Measurements from ENCODE around the gene MORF4L1. TPM values are rescaled to one million over a fixed set of nuclear protein-coding genes. Genes with fewer than 3 reads are reported as not detected.
A peak's percentile ranks its signal among the peaks of the same experiment; 100 is the strongest.
"Not testable (repeated sequence)": the region's sequence is repeated elsewhere in the genome, so short reads cannot be mapped to it uniquely, and the experiment has no call there.

MORF4L1 gene
- total RNA-seq, 1 donor from 2014 or later, result 398 TPM

DNA sequence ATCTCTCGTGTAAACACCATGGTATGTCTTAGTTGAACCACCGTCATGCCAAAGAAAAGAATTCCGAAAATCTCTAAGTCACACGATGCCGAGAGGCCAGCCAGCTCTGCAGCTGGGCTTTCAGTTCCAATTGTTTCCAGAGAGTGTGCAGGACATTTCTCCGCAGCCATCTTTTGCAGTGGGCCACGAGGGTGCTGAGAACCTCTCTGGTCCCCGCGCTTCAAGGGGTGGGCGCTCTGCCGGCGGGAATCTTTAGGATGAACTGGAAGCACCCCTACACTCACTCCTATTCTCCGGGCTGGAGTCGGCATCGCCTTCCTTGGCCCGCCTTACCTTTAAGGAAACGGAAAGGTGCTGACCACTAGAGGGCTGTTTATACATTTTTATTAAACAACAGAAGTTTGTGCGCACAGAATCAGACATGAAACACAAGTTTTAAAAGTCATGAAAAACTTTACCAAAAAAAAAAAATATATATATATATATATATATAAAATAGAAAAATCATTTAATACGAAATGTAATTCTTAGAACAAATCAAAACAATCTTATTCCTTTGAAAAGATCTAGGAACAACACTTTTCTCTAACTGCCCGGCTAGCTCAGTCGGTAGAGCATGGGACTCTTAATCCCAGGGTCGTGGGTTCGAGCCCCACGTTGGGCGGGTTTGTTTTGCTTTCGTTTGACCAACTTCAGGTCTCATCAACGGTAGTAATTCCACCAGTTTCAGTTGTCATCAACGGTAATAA lies 12.5 kb upstream of the MORF4L1 start:
- Mint-ChIP-seq H3K27ac (ENCODE audit: unreplicated experiment) (peak overlapping the region; percentile 78), H3K4me3 (ENCODE audit: unreplicated experiment) (peak overlapping the region; percentile 84), H3K4me1 (ENCODE audit: low read depth, unreplicated experiment) (no peaks in the 10 kb centered on the region), H3K36me3 (ENCODE audit: low read depth, unreplicated experiment) (no peaks in the 10 kb centered on the region), H3K9me3 (ENCODE audit: unreplicated experiment) (no peaks in the 10 kb centered on the region), H3K27me3 (ENCODE audit: low read depth, unreplicated experiment) (no peaks in the 10 kb centered on the region)
- no peaks in the 10 kb centered on the region for H4K20me1 ChIP-seq (ENCODE audit: insufficient read depth, low read length)
- peak overlapping the region; percentile 85 for H2AFZ ChIP-seq (ENCODE audit: low read depth, low read length)
- H3K27ac ChIP-seq (ENCODE audit: low read depth, low read length), result peak overlapping the region; percentile 79
- H3K79me2 ChIP-seq (ENCODE audit: insufficient read depth, low read length), result no peaks in the 10 kb centered on the region
- DNase-seq (ENCODE audit: low read depth) (peak; percentile 73), FAIRE-seq (no peak)
- H3K4me3 ChIP-seq (ENCODE audit: insufficient read depth, low read depth, low read length), result peak overlapping the region; percentile 65
- H3K4me1 ChIP-seq (ENCODE audit: insufficient read depth, low read length), result no peaks in the 10 kb centered on the region
- H3K36me3 ChIP-seq (ENCODE audit: insufficient read depth, low read length), result no peaks in the 10 kb centered on the region
- H3K27me3 ChIP-seq (ENCODE audit: insufficient read depth, low read length), result peaks cover 2% of the 10 kb centered on the region
- no peaks in the 10 kb centered on the region for H3K9me3 ChIP-seq (ENCODE audit: insufficient read depth, low read depth, low read length)
- peak overlapping the region; percentile 85 for H3K4me2 ChIP-seq (ENCODE audit: low read length)
- TF ChIP-seq EZH2 (IDR thresholded peaks at IDR 0.05; ENCODE audit: insufficient read depth, low read length) (no peak), CTCF (IDR thresholded peaks at IDR 0.05; ENCODE audit: insufficient read depth, low read depth, low read length) (peak; percentile 48)
- peak overlapping the region; percentile 82 for H3K9ac ChIP-seq (ENCODE audit: low read length)

DNA sequence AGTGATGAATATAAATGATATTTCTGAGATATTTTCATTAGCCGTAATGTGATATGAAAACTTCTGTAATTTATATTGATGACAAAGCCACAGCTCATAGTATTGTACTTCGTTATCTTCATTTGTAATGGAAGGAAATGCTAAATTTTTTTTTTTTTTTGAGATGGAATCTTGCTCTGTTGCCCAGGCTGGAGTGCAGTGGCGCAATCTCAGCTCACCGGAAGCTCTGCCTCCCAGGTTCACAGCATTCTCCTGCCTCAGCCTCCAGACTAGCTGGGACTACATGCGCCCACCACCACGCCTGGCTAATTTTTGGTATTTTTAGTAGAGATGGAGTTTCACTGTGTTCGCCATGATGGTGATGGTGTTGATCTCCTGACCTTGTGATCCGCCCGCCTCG lies 7.1 kb upstream of the MORF4L1 start:
- not testable (repeated sequence) for H3K4me3 ChIP-seq (ENCODE audit: insufficient read depth, low read depth, low read length); H3K27ac ChIP-seq (ENCODE audit: low read depth, low read length); H3K36me3 Mint-ChIP-seq (ENCODE audit: low read depth, unreplicated experiment); H3K27me3 Mint-ChIP-seq (ENCODE audit: low read depth, unreplicated experiment); H2AFZ ChIP-seq (ENCODE audit: low read depth, low read length); FAIRE-seq; H3K27me3 ChIP-seq (ENCODE audit: insufficient read depth, low read length); H3K9ac ChIP-seq (ENCODE audit: low read length); H3K4me1 Mint-ChIP-seq (ENCODE audit: low read depth, unreplicated experiment); H3K27ac Mint-ChIP-seq (ENCODE audit: unreplicated experiment); H3K79me2 ChIP-seq (ENCODE audit: insufficient read depth, low read length); DNase-seq (ENCODE audit: low read depth); H3K9me3 ChIP-seq (ENCODE audit: insufficient read depth, low read depth, low read length); H3K4me1 ChIP-seq (ENCODE audit: insufficient read depth, low read length); H3K9me3 Mint-ChIP-seq (ENCODE audit: unreplicated experiment); H3K4me3 Mint-ChIP-seq (ENCODE audit: unreplicated experiment); H3K36me3 ChIP-seq (ENCODE audit: insufficient read depth, low read length); H4K20me1 ChIP-seq (ENCODE audit: insufficient read depth, low read length); H3K4me2 ChIP-seq (ENCODE audit: low read length)

DNA sequence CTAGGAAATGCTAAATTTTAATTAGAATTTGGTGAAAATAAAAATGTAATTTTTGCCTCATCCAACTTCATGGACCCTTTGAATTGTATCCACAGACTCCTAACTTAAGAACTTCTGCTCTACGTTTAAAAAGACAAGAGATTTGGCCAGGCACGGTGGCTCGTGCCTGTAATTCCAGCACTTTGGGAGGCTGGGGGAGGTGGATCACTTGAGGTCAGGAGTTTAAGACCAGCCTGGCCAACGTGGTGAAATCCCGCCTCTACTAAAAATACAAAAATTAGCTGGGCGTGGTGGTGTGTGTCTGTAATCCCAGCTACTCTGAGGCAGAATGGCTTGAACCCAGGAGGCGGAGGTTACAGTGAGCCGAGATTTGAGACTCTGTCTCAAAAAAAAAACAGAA lies 6.7 kb upstream of the MORF4L1 start:
- H3K36me3 Mint-ChIP-seq (ENCODE audit: low read depth, unreplicated experiment); H3K4me2 ChIP-seq (ENCODE audit: low read length); H3K9ac ChIP-seq (ENCODE audit: low read length); DNase-seq (ENCODE audit: low read depth); H3K27me3 ChIP-seq (ENCODE audit: insufficient read depth, low read length); H3K27me3 Mint-ChIP-seq (ENCODE audit: low read depth, unreplicated experiment); H3K9me3 Mint-ChIP-seq (ENCODE audit: unreplicated experiment); H3K27ac ChIP-seq (ENCODE audit: low read depth, low read length); H3K4me1 ChIP-seq (ENCODE audit: insufficient read depth, low read length); H3K4me3 ChIP-seq (ENCODE audit: insufficient read depth, low read depth, low read length); H2AFZ ChIP-seq (ENCODE audit: low read depth, low read length); H3K27ac Mint-ChIP-seq (ENCODE audit: unreplicated experiment); H4K20me1 ChIP-seq (ENCODE audit: insufficient read depth, low read length); H3K79me2 ChIP-seq (ENCODE audit: insufficient read depth, low read length); H3K4me3 Mint-ChIP-seq (ENCODE audit: unreplicated experiment); H3K36me3 ChIP-seq (ENCODE audit: insufficient read depth, low read length); H3K9me3 ChIP-seq (ENCODE audit: insufficient read depth, low read depth, low read length); H3K4me1 Mint-ChIP-seq (ENCODE audit: low read depth, unreplicated experiment); FAIRE-seq: not testable (repeated sequence)
